Testis (tissue), 2 donors: ENCODE results near the gene GARIN6.

Experiments used
- CTCF ChIP-seq, 3 experiments: fragments of 450-650 bp in 2 of 3; fragments of 200-600 bp in 1 of 3; sonication (generic) in 1 of 3; IDR thresholded peaks; one replicate each; pipeline ENCODE4 v1.5.1; 2016 to 2019; ENCODE audit warnings: antibody characterized with exemption in 3 of 3, mild to moderate bottlenecking in 2 of 3, moderate library complexity in 1 of 3
- POLR2A ChIP-seq: fragments of 450-650 bp; IDR thresholded peaks from one replicate; pipeline ENCODE4 v1.6.1; 2017; ENCODE audit warnings: antibody characterized with exemption, mild to moderate bottlenecking, moderate library complexity

- TF ChIP-seq CTCF (IDR thresholded peaks at IDR 0.05) (no peak), POLR2A (no peak)
Observed at GRCh38 chr12:99609455-99610181, 37.9 kb upstream of the GARIN6 start.
